Renal pelvis (tissue), 4 donors: Measurements from ENCODE around the gene CD38. TPM values are rescaled to one million over a fixed set of nuclear protein-coding genes. Genes with fewer than 3 reads are reported as not detected.

ENCODE experiments used
- DNase-seq: peaks from one replicate; pipeline ENCODE4 v3.0.0-alpha.2; 2013
- polyA plus RNA-seq, 3 donors: library from polyadenylated mRNA; unstranded; fragments of 120-200 nt; gene quantifications; one replicate each; pipeline ENCODE4 v1.2.1, GENCODE V29; 2013; ENCODE audit not compliant: insufficient read length in 3 of 3

CD38 gene
- polyA plus RNA-seq, 3 donors, result 0.64 to 1.1 (median 0.73) TPM

- no peak for DNase-seq
Observed at GRCh38 chr4:15897577-15897976, 119.4 kb downstream of the CD38 start.

GRCh38 chr4:15898902-15899301, 120.8 kb downstream of the CD38 start:
- no peak for DNase-seq

- DNase-seq, result no peak
Observed at GRCh38 chr4:15899511-15899910, 121.4 kb downstream of the CD38 start.

GRCh38 chr4:15901007-15901406, 122.9 kb downstream of the CD38 start:
- DNase-seq, result no peak

- DNase-seq, result no peak
Observed at GRCh38 chr4:15901998-15902397, 123.9 kb downstream of the CD38 start.

- no peak for DNase-seq
Observed at GRCh38 chr4:15902746-15903145, 124.6 kb downstream of the CD38 start.

Other genes with a start within 250 kb of the CD38 start
- 100 to 1,000 TPM; 109 to 116 (median 110) TPM for gene FBXL5, start 123.0 kb upstream of the CD38 start, polyA plus RNA-seq
- 10 to 100 TPM; 59.8 to 63.1 (median 61.6) TPM for gene FAM200B, start 96.5 kb upstream of the CD38 start, polyA plus RNA-seq
- gene BST1, start 75.3 kb upstream of the CD38 start, polyA plus RNA-seq, result 10 to 100 TPM; 13.8 to 15.6 (median 15.2) TPM
- under 1 TPM; 0.06 to 0.21 (median 0.16) TPM for gene FGFBP1, start 160.4 kb downstream of the CD38 start, polyA plus RNA-seq
- under 1 TPM in 1 of 3 donors, not detected in 2; 0.22 TPM for gene FGFBP2, start 184.8 kb downstream of the CD38 start, polyA plus RNA-seq